ENCODE data around the gene GABARAPL1. TPM values are rescaled to one million over a fixed set of nuclear protein-coding genes. Genes with fewer than 3 reads are reported as not detected.

The GABARAPL1 gene
- total and polyA plus RNA-seq, 9 donors = 53.1 to 186 (median 96.1) TPM

- TF ChIP-seq EP300 (IDR thresholded peaks at IDR 0.05) (no peak), POLR2A (IDR thresholded peaks at IDR 0.05) (no peak), CTCF (IDR thresholded peaks at IDR 0.05) (no peak)
- Histone ChIP-seq H3K27me3 (no peaks in the 10 kb centered on the region), H3K27ac (no peak overlapping the region), H3K4me3 (no peak overlapping the region), H3K9me3 (no peaks in the 10 kb centered on the region), H3K36me3 (no peaks in the 10 kb centered on the region), H3K4me1 (ENCODE audit: insufficient read depth) (no peaks in the 10 kb centered on the region)
- intact Hi-C loops (cut with DNase I) = loop anchor here in 1 of 4 donors (5.0 kb wide), 1 partner anchor 405 kb away; no protein-coding TSS in a partner anchor
- WGBS, 3 donors = 62 to 76% (median 65%) methylated on average over 5 of the region's 5 CpGs
- DNase-seq = no peak
Observed at GRCh38 chr12:10247436-10248058, 34.9 kb downstream of the GABARAPL1 start.

- H3K4me1 ChIP-seq (ENCODE audit: insufficient read depth) = no peaks in the 10 kb centered on the region
- H3K4me3 ChIP-seq = no peak overlapping the region
- no peaks in the 10 kb centered on the region for H3K9me3 ChIP-seq
- H3K27me3 ChIP-seq = no peaks in the 10 kb centered on the region
- H3K27ac ChIP-seq = no peak overlapping the region
- 74 to 76% (median 75%) methylated on average over 8 of the region's 8 CpGs for WGBS, 3 donors
- intact Hi-C loops (cut with DNase I) = loop anchor here in 1 of 4 donors (5.0 kb wide), 1 partner anchor 402 kb away; no protein-coding TSS in a partner anchor
- TF ChIP-seq EP300 (IDR thresholded peaks at IDR 0.05) (no peak), CTCF (IDR thresholded peaks at IDR 0.05) (no peak), POLR2A (IDR thresholded peaks at IDR 0.05) (no peak)
- H3K36me3 ChIP-seq = no peaks in the 10 kb centered on the region
- no peak for DNase-seq
Observed at GRCh38 chr12:10249690-10250455, 37.2 kb downstream of the GABARAPL1 start.

GRCh38 chr12:10251669-10252068, 39.0 kb downstream of the GABARAPL1 start:
- Histone ChIP-seq H3K4me3 (no peak overlapping the region), H3K27ac (no peak overlapping the region), H3K36me3 (no peaks in the 10 kb centered on the region), H3K4me1 (ENCODE audit: insufficient read depth) (no peaks in the 10 kb centered on the region), H3K27me3 (no peaks in the 10 kb centered on the region), H3K9me3 (no peaks in the 10 kb centered on the region)
- TF ChIP-seq EP300 (IDR thresholded peaks at IDR 0.05) (no peak), POLR2A (IDR thresholded peaks at IDR 0.05) (no peak), CTCF (IDR thresholded peaks at IDR 0.05) (no peak)
- DNase-seq = no peak
- WGBS, 3 donors = 93 to 94% (median 93%) methylated on average over 4 of the region's 4 CpGs
- intact Hi-C loops (cut with DNase I) = no loop called here

- no peaks in the 10 kb centered on the region for H3K4me1 ChIP-seq (ENCODE audit: insufficient read depth)
- no peak overlapping the region for H3K27ac ChIP-seq
- H3K36me3 ChIP-seq = no peaks in the 10 kb centered on the region
- H3K9me3 ChIP-seq = no peaks in the 10 kb centered on the region
- TF ChIP-seq POLR2A (IDR thresholded peaks at IDR 0.05) (no peak), CTCF (IDR thresholded peaks at IDR 0.05) (no peak), EP300 (IDR thresholded peaks at IDR 0.05) (no peak)
- no peaks in the 10 kb centered on the region for H3K27me3 ChIP-seq
- DNase-seq = no peak
- intact Hi-C loops (cut with DNase I) = no loop called here
- WGBS, 3 donors = 92 to 95% (median 94%) methylated on average over 4 of the region's 4 CpGs
- no peak overlapping the region for H3K4me3 ChIP-seq
Observed at GRCh38 chr12:10252201-10252600, 39.5 kb downstream of the GABARAPL1 start.
